H54 (cell line): ENCODE results near the gene ZNF570.

ENCODE experiments used
- DNase-seq: peaks from one replicate; pipeline ENCODE4 v3.0.0; 2011; ENCODE audit warnings: low spot score, mixed read lengths; ENCODE audit not compliant: insufficient read length
- FAIRE-seq: peaks from 3 replicates; lab custom pipeline; 2011; peaks lifted over from hg19 to GRCh38; lab: Jason Lieb, UNC
- POLR2A ChIP-seq: IDR thresholded peaks from 2 replicates; pipeline ENCODE4 v1.6.1; 2011; ENCODE audit warnings: low read depth, mild to moderate bottlenecking, low read length

The ZNF570 gene

GRCh38 chr19:37511186-37511585 is 42.0 kb downstream of the ZNF570 start:
- DNase-seq (no peak), FAIRE-seq (no peak)
- TF ChIP-seq POLR2A = no peak

- FAIRE-seq (no peak), DNase-seq (no peak)
- TF ChIP-seq POLR2A = no peak
Observed at GRCh38 chr19:37511821-37512220, 42.7 kb downstream of the ZNF570 start.

- DNase-seq = no peak
- FAIRE-seq = peak; percentile 66
- no peak for TF ChIP-seq POLR2A
Observed at GRCh38 chr19:37513397-37513796, 44.2 kb downstream of the ZNF570 start.

GRCh38 chr19:37519890-37520289 is 50.7 kb downstream of the ZNF570 start:
- FAIRE-seq (no peak), DNase-seq (peak; percentile 33)
- no peak for TF ChIP-seq POLR2A

GRCh38 chr19:37537391-37537947 is 68.3 kb downstream of the ZNF570 start:
- no peak for TF ChIP-seq POLR2A
- no peak for DNase-seq
- FAIRE-seq = no peak
